PC-9 (cell line): ENCODE results near the gene MAEL.

ENCODE experiments used
- EZH2 ChIP-seq: fragments of 200-600 bp; sonication (generic); IDR thresholded peaks from 2 replicates; pipeline ENCODE4 v1.8.0; 2017; ENCODE audit warnings: antibody characterized with exemption, low read depth
- TF ChIP-seq, protein P1 (sequence below): fragments of 200-600 bp; sonication (generic); conservative IDR thresholded peaks from 2 replicates; pipeline ENCODE4 v1.6.1; 2017; ENCODE audit warnings: mixed run types, antibody characterized with exemption, mild to moderate bottlenecking, moderate library complexity

DNA sequence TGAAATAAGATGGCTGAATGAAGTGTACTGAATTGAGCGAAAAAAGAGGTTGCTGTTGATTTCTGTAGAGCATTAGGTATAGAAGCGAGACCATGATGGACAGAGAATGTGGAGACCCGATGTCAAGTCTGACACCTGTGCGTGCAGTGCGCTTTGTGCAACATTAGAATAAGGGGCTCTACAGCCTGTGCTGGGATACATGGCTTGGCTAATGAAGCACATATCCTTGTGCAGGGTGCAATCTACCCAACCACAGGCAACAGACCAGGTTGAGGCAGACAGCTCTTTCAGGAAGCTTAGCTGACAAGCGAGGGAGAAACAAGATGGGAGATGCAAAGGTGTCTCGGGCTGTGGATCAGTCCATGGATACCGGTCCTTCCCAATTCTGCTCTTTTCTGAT is 82.2 kb downstream of the MAEL start:
- TF ChIP-seq, protein P1, sequence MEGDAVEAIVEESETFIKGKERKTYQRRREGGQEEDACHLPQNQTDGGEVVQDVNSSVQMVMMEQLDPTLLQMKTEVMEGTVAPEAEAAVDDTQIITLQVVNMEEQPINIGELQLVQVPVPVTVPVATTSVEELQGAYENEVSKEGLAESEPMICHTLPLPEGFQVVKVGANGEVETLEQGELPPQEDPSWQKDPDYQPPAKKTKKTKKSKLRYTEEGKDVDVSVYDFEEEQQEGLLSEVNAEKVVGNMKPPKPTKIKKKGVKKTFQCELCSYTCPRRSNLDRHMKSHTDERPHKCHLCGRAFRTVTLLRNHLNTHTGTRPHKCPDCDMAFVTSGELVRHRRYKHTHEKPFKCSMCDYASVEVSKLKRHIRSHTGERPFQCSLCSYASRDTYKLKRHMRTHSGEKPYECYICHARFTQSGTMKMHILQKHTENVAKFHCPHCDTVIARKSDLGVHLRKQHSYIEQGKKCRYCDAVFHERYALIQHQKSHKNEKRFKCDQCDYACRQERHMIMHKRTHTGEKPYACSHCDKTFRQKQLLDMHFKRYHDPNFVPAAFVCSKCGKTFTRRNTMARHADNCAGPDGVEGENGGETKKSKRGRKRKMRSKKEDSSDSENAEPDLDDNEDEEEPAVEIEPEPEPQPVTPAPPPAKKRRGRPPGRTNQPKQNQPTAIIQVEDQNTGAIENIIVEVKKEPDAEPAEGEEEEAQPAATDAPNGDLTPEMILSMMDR, result no peak
- TF ChIP-seq EZH2, result no peak
